Ureter (tissue), 1 donor: ENCODE measurements around the gene CSAG3. TPM values are rescaled to one million over a fixed set of nuclear protein-coding genes. Genes with fewer than 3 reads are reported as not detected.

Experiments used
- total RNA-seq: library from RNA; stranded (reverse); gene quantifications from one replicate; pipeline ENCODE4 v1.2.4, GENCODE V29; 2023
- donor health status: DM: yes; HTN: yes; CAD: no.

Gene CSAG3
- total RNA-seq, 1 donor from 2014 or later: not detected

Other genes with a start within 250 kb of the CSAG3 start
- 0.26 TPM for gene GABRQ, start 121.3 kb upstream of the CSAG3 start, total RNA-seq
- gene MAGEA3, start 60.4 kb upstream of the CSAG3 start, total RNA-seq: not detected
- gene CSAG2, start 49.9 kb upstream of the CSAG3 start, total RNA-seq: not detected
- not detected for gene MAGEA2B, start 44.6 kb upstream of the CSAG3 start, total RNA-seq
- not detected for gene CSAG1, start 25.5 kb upstream of the CSAG3 start, total RNA-seq
- not detected for gene MAGEA12, start 25.5 kb upstream of the CSAG3 start, total RNA-seq
- gene MAGEA2, start 5.4 kb upstream of the CSAG3 start, total RNA-seq: not detected
- not detected for gene MAGEA6, start 10.5 kb downstream of the CSAG3 start, total RNA-seq
- gene CETN2, start 71.5 kb downstream of the CSAG3 start, total RNA-seq: 47.1 TPM
- 25.1 TPM for gene NSDHL, start 71.8 kb downstream of the CSAG3 start, total RNA-seq
- gene ZNF185, start 138.8 kb downstream of the CSAG3 start, total RNA-seq: 62.2 TPM
- gene PNMA5, start 234.9 kb downstream of the CSAG3 start, total RNA-seq: not detected